Bronchial epithelial cell (primary cell): ENCODE measurements around the gene DOCK1. TPM values are rescaled to one million over a fixed set of nuclear protein-coding genes. Genes with fewer than 3 reads are reported as not detected.
"Not testable (repeated sequence)": the region's sequence is repeated elsewhere in the genome, so short reads cannot be mapped to it uniquely, and the experiment has no call there.

Experiments used
- DNase-seq: peaks from one replicate; pipeline ENCODE4 v3.0.0-alpha.2; 2010; ENCODE audit warnings: low read depth
- FAIRE-seq: peaks from 2 replicates; lab custom pipeline; 2011; peaks lifted over from hg19 to GRCh38; lab: Jason Lieb, UNC
- H3K27me3 ChIP-seq: 2 replicates; pipeline ENCODE4 v1.5.1; 2011; ENCODE audit warnings: low read length; ENCODE audit not compliant: control insufficient read depth, insufficient read depth
- H3K36me3 ChIP-seq: 2 replicates; pipeline ENCODE4 v1.5.1; 2011; ENCODE audit warnings: low read length; ENCODE audit not compliant: control insufficient read depth, insufficient read depth
- H3K4me3 ChIP-seq: 2 replicates; pipeline ENCODE4 v1.5.1; 2011; ENCODE audit warnings: mild to moderate bottlenecking, low read depth, low read length, control low read depth
- CTCF ChIP-seq: IDR thresholded peaks from 2 replicates; pipeline ENCODE4 v1.5.1; 2011; ENCODE audit warnings: mild to moderate bottlenecking, moderate library complexity, low read length, control low read depth, inconsistent platforms; ENCODE audit not compliant: insufficient read depth, severe bottlenecking
- total RNA-seq: library from RNA; depleted of rRNA; stranded (reverse); fragments of >200 nt; gene quantifications from 2 replicates; pipeline ENCODE4 v1.2.1, GENCODE V29; 2014

Gene DOCK1
- total RNA-seq, 1 donor from 2014 or later: 173 TPM

- FAIRE-seq (no peak), DNase-seq (no peak)
- Histone ChIP-seq H3K36me3 (no peaks in the 10 kb centered on the region), H3K4me3 (no peak overlapping the region), H3K27me3 (no peaks in the 10 kb centered on the region)
- no peak for TF ChIP-seq CTCF
These were observed 6.8 kb upstream of the DOCK1 start for GRCh38 chr10:126898460-126898859.

- FAIRE-seq, H3K4me3 ChIP-seq, DNase-seq, H3K27me3 ChIP-seq, H3K36me3 ChIP-seq: not testable (repeated sequence)
These were observed 5.7 kb upstream of the DOCK1 start for GRCh38 chr10:126899529-126899928.

- peak; percentile 50 for TF ChIP-seq CTCF
- no peak for FAIRE-seq
- no peak overlapping the region for H3K4me3 ChIP-seq
- no peaks in the 10 kb centered on the region for H3K27me3 ChIP-seq
- no peaks in the 10 kb centered on the region for H3K36me3 ChIP-seq
- DNase-seq: peak; percentile 94
These were observed 3.1 kb upstream of the DOCK1 start for GRCh38 chr10:126902157-126902556.

GRCh38 chr10:126903656-126904360 lies 1.4 kb upstream of the DOCK1 start:
- DNase-seq (no peak), FAIRE-seq (no peak)
- Histone ChIP-seq H3K36me3 (no peaks in the 10 kb centered on the region), H3K4me3 (no peak overlapping the region), H3K27me3 (no peaks in the 10 kb centered on the region)
- no peak for TF ChIP-seq CTCF

GRCh38 chr10:126904516-126904817 lies 761 bp upstream of the DOCK1 start:
- no peak for FAIRE-seq
- H3K36me3 ChIP-seq: no peaks in the 10 kb centered on the region
- TF ChIP-seq CTCF: no peak
- no peak for DNase-seq
- no peaks in the 10 kb centered on the region for H3K27me3 ChIP-seq
- peak overlapping the region; percentile 65 for H3K4me3 ChIP-seq

- Histone ChIP-seq H3K4me3 (peak overlapping the region; percentile 65), H3K36me3 (no peaks in the 10 kb centered on the region), H3K27me3 (no peaks in the 10 kb centered on the region)
- DNase-seq (no peak), FAIRE-seq (no peak)
- no peak for TF ChIP-seq CTCF
These were observed 812 bp downstream of the DOCK1 start for GRCh38 chr10:126905776-126906703.
